HG03045 (cell line): ENCODE results near the gene COMMD9.

Source experiments
- ATAC-seq: cut with Tn5 transposase; IDR thresholded peaks from one replicate; pipeline ENCODE4 v1.9.1; 2021; ENCODE audit warnings: mild to moderate bottlenecking, moderate library complexity; ENCODE audit not compliant: unreplicated experiment

Gene COMMD9

DNA sequence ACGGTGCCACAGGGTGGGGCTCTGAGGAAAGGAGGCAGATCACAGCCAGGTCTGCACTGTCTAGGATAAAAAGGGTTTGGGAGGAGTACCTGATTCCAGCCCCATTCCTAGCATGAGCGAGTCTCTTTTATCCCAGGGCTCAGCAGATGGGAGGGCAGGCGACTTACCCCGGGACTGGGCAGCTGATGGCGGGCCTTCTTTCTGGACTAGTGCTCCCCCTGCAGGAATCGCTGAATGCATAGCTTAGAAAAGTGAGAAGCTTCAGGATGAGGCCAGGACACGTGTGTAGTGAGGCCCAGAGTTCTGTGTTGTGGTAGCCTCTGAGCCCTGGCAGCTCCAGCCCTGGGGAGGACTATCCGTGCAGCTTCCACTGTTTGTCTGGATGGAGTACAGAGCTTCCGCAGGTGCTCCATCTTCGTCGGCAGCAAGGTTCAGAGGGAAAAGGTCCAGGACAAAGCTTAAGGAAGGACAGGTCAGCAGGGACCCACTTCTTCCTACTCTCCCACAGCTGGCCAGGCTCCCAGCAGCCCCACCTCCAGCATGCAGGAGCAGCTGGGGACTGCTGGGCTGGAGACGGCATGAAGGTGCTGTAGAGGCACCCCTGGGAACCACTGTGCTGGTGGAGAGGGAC is 30.4 kb downstream of the COMMD9 start:
- no peak for ATAC-seq

DNA sequence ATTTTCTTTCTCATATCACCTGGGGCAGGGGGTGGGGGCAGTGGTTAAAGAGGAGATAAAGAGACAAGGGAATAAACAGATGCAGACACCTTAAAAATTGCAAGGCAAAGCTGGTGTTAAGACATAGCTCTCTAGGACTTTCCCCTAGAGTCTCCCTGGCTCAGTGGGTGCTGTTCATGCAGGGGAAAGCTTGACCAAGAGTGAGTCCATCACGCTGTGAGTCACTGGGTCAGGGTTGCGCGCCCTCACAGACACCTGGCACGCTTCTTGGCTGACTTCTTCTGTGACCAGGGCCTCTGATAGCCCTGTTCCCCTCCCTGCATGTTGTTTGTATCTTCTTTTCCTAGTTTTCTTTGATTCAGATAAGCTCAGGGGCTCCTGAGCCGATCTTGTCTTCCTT is 31.9 kb downstream of the COMMD9 start:
- no peak for ATAC-seq

DNA sequence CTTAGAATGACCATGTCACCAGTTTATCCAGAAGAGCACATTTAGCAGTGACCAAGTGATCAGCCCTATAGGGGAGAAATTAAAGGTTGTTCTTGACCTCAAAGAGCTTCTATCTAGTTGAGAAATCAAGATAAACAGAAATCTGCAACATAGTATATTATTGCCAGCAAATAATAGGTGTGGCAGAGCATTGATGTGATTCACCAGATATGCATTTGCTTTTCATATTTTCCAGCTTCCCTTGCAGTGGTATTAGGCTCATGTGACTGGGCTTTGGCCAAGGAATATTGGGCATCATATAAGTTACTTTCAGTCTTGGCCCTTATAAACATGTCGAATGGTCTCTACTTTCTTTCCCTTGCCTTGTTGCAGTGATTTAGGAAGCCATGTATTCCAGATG is 34.5 kb downstream of the COMMD9 start:
- no peak for ATAC-seq

DNA sequence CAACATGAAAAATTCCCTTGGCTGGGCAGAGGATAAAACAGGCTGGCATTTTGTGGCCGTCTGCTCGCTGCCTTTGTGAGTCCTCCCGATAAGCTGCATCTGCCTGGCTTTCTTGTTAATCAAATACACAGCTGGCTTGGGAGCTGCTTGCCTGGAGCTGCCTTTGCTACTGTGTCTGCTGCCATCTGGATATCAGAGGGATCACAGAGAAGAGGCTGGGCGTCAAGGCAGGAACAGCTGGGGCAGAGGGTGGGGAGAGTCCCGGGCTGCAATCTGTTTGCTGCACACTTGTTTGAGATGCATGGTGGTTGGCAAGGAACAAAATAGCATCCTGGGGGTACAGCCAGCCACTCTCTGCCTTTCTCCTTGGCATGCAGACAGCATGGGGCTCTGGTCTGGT is 36.0 kb downstream of the COMMD9 start:
- ATAC-seq, result no peak

DNA sequence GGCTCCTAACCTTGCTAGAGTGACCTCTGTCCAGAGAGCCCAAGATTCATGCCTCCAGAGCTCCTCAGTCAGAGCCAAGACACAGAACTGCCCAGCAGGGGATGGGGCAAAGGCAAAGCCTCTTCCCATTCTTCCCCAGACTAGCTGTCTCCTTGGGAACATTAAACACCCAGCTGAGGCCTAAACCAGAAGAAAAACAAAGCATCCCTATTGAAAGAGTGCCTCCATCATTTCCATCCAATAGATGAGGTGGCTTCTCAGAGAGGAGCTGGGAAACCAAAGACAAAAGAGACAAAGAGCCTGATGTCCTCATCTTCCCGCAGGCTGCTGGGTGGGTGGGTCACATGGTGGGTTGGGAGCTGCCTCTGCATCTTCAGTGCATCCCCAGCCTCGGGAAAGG is 37.4 kb downstream of the COMMD9 start:
- ATAC-seq, result no peak

DNA sequence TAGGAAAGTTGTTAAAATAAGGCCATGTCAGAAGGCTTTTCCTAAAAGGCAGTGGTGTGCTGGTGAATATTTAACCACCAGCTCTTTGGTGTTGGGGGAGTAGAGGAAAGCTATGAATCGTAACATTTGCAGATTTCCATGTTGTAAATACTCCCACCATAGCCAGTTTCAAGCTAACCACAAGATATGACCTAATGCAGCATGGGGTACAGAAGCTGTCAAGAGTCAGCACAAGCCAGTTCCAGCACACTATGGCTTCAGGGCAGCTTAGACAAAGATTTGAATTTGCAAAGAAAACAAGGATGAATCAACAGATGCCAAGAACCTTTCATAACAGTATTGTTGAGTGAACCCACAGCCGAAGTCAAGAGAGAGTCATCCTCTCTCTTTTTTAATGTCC is 40.0 kb downstream of the COMMD9 start:
- no peak for ATAC-seq

DNA sequence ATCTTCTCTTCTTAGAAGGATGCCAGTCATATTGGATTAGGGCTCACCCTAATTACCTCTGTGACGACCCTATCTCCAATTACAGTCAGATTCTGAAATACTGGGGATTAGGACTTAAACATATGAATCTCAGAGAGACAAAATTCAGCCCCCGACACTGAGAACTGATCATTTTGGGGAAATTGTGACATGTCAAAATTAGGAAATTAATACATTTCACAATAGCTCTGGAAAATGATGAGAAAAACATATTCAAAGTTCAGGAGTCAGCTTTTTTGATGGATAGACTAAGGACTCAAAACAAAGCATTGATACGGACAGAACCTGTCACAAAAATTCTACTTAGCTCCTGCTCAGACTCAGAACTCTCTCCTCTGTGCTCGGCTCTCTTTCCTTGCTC is 40.8 kb downstream of the COMMD9 start:
- no peak for ATAC-seq

DNA sequence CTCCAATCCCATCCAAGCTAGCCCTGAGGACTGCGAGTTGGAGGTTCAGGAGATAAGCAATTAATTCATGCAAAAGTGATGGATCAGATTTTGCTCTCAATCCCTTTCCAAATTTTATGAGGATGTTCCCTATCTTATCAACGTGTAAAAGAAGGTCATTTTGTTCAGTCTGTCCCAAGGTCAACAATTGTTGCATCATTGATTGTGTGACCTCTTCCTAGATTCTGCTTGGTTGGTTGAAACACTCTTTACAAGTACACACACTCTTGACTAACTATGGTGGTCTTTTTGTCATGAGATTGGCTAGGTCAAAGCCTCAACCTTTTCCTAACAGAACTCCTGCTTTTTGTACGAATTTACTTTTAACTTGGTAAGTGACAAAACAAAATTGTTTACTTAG is 41.7 kb downstream of the COMMD9 start:
- ATAC-seq, result no peak

DNA sequence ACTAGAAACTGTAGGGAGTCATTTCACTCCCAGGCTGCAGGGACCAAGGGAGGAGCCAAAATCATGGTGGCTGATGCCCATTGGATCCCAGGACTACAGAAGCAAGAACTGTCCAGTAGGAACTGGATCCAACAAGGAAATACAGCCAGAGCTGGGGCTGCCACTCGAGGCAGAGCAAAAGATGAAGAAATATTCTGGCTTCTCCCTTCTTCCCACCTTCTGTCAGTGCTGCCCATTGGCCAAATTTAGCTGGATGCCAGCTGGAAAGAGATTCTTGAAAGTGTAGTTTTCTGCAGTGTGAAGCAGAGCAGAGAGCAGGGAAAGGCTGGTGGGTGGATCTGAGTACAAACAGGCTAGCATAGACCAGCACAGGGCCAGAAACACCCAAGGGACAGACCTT is 45.6 kb downstream of the COMMD9 start:
- no peak for ATAC-seq

DNA sequence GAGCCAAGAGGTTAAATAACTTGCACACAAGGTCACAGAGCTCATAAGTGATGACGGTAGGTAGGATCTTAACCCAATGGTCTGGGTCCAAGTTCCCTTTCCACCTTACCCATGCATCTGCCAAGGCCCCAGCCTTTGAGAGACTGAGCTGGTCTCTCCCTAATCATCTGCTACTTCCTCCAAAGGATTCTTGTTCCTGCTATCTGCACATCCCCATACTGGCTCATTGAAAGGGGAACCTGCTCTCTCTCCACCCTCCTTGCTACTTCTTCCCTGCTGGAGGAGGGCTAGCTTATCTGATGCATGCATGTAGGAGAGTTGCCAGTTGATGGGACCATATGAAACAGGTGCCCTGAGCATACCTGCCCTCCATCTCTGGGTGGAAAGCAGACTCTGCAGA is 47.7 kb downstream of the COMMD9 start:
- no peak for ATAC-seq

DNA sequence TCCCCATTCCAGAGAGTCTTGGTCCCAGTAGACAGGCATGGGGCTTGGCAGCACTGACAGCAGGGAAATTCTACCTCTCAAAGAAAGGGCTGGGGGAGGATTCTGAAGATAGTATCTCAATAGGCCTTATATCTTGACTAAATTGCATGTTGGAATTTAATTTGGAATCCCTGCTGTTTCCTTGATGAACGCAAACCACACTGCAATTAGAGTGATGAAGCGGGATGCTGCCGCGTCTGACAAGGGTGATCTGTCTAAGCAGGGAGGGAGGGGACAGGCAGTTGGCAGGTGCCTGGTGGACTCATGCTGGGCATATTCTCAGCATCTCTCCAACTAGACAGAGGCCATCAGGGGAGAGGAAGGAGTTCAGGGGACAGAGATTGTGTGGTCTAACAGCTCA is 48.4 kb downstream of the COMMD9 start:
- no peak for ATAC-seq

DNA sequence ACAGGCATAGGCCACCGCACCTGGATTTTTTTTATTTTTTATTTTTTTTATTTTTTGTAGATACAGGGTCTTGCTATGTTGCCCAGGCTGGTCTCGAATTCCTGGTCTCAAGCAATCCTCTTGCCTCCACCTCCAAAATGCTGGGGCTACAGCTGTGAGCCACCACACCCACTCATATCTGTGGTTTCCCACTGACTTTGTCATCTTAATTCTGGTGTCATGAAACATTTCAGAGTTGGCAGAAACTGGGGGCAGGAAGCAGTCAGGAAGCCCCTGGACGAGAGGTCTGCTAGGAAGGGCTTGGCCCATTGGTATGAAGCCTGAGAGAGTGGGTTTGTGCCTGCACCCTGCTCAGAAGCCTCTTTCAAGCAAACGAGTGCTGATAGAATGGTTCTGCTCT is 49.1 kb downstream of the COMMD9 start:
- no peak for ATAC-seq

DNA sequence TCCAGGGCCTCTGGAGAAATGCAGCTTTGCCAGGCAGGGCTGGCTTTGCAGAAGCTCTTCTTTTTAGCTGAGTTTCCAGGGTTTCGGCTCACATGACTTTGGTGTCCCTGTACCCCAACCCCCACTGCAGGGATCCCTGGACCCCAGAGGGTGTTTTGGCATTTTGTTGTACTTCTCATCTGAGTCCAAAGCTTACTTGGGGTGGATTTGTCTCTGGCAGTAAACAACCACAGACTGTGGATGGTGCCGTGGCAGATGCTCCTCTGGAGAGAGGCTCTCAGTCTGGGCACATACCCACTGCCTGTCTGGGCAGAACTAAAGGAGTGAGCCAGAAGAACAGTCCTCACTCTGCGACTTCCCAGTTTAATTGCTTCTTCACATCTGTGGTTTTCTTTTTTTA is 49.6 kb downstream of the COMMD9 start:
- no peak for ATAC-seq

DNA sequence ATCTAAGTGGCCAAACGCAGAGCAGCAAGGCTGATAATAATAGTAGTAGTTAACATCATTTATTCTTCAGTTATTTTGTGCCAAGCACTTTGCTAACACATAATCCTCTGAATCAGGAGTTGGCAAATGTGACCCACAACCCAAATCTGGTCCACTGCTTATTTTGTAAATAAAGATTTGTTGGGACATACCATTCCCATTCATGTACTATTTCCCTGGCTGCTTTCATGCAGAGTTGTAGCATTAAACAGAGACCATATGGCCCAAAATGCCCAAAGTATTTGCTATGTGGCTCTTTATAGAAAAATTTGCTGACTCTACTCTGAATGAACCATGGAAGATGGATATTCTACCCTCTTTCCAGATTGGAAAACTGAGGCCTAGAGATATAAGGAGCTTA is 50.3 kb downstream of the COMMD9 start:
- ATAC-seq, result no peak

DNA sequence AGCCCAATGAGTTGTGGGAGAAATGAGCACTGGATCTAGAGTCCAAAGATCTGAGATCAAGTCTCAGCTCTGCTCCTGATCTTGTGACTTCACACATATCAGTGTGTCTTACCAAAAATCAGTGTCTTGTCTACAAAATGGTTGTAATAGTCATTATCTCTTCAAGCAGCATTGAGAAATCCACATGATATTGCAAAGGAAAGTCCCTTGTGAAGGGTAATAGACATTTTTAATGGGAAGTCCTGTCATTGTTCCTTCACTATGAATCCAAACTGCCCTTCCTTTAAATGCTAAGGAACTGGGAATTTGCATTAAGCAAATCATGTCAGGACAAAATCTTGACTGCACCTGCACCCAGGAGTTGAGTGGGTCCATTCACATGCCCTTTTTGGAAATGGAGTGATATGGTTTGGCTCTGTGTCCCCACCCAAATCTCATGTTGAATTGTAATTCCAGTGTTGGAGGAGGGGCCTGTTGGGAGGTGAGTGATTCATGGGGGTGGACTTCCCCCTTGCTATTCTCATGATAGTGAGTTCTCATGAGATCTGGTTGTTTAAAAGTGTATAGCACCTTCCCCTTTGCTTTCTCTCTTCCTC is 51.1 kb downstream of the COMMD9 start:
- ATAC-seq, result no peak

DNA sequence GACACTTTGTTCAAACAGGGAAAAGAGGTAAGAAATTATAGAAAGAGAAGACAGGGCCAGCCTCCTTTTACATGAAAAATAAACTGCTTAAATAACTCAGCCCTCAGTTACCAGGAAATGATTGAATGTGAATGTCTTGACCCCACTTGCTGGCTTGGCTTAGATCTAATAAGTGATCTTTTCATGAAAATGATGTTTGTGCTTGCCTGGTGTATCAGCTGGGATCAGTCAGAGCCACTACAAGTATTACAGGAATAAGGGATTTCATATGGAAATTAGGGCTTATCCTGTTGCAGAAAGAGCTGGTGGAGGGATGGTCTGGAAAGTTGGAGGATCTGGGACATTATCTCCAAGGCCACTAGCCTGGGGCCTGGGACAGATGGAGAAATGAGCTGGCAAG is 51.8 kb downstream of the COMMD9 start:
- no peak for ATAC-seq

DNA sequence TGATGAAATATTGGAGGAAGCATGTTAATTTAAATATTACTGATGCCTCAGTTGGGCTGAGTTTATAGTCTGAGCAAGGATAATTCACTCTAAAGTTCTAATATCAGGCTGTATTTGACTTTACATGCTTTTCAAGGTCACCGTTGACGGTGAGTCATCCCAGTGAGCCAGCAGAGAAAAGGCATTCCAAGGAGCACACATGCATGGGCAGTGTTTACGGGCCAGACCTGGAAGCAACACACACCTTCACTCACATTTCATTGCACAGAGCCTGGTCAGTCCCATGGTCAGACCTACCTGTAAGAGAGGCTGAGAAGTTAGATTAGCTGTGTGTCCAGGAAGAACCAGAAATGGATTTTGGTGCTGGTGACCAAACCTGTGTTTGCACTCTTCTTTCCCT is 53.5 kb downstream of the COMMD9 start:
- no peak for ATAC-seq

DNA sequence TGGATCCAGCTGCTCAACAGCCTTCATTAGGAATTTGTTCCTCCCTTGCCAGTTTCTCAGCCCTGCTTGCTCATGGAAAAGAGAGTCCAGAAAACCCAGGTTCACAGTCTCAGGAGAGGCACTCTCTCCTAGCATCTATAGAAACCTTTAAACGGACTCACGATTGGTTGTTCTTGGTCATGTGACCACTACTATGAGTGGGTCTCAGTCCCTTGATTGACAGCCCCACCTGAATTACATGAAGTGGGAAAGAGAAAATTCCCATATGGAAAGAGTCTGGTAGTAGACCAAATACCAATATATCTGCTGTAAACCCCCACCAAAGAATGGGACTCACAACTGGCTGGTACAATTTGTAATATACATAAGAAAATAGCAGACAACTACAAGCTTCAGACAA is 54.4 kb downstream of the COMMD9 start:
- ATAC-seq, result no peak

DNA sequence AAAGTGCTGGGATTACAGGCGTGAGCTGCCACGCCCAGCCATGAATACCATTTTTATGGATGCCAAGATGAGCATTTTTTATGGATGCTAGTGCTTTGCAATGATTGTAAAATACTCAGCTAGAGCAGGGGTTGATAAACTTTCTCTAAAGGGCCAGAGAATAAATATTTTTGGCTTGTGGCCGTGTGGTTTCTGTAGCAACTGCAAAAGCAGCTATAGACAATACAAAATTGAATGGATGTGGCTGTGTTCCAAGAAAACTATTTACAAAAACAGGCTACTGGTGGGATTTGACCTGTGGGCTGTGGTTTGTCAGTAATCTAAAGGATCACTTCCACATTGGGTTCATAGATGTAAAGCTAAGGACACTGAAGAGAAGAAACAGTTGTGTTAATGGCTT is 56.0 kb downstream of the COMMD9 start:
- no peak for ATAC-seq

DNA sequence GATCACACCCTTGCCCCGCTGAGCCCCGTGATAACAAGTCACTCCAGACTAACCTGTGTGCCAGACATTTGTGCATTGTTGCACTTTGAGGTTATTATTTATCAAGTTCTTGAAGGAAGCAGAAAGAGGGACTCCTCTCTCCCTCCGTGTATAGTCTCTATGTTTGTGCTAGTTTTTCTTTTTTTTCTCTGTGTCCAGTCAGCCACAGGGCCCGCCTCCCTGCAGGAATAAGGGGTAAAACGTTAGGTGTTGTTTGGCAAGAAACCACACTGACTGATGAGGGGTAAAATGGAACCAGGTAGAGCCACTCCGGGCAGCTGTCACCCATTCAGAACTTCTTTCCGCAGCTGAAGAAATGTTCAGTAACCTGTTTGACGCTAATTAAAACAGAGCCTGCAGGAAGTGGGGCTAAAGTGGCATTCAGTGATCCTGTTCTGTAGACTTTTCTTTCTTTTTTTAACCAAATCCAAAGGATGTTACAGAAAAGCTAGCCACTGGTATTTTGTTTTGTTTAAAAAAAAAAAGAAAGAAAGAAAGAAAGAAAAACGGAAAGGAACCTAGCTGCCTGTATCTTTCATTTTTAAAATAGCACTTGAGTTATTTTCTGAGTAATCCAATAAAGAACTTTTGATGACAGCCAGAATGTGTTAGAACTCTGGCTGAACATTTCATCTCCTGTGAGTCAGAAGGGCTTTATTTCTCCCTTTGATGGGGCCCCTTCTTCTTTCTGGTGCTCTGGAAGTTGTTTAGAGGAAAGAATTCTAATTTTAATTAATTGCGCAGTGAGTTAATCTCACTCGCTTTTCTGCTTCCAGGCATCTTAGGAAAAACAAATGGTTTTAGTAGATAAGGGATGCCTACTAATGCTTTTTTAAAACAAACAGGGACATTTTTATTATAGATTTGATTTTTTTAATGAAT is 58.2 kb downstream of the COMMD9 start:
- no peak for ATAC-seq

DNA sequence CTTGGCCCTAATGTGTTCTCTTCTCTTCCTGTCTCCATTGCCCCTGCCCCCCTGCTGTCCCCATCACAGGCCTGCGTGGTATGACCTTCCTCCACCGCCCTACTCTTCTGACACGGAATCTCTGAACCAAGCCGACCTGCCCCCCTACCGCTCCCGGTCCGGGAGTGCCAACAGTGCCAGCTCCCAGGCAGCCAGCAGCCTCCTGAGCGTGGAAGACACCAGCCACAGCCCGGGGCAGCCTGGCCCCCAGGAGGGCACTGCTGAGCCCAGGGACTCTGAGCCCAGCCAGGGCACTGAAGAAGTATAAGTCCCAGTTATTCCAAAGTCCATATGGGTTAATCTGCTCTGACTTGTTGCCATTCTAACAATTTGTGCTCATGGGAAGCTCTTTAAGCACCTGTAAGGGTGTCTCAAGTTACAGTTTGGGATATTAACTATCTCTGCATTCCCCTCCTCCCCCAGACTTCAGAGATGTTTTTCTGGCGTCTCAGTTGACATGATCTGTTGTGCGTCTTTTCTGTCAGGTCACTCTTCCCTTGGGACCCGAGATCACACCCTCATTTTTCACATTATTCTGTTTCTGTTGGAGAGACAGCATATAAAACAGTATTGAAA is 60.0 kb downstream of the COMMD9 start:
- no peak for ATAC-seq

DNA sequence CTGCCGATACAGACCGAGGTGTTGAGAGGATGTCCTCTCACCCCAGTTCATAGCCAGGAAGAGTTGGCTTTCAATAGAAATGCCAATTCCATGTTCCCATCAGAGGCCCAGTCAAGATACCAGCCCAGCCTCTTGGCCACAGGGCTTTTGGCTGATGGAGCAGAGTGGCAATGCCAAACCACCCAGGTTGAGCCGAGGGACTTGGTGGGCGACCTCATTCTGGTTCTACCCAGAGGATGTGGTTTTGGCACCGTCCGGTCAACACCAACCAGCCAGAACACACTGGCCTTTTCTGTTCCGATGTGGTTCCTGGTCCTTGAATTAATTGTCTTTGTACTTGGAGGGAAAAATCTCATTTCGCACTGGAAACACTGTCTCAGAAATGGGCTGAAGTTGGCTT is 60.5 kb downstream of the COMMD9 start:
- ATAC-seq, result no peak
